MM.1S (cell line): ENCODE measurements around the gene GPR157.

Source experiments
- DNase-seq: peaks from one replicate; pipeline ENCODE4 v3.0.0-alpha.2; 2015
- H2AFZ ChIP-seq: fragments of 300-600 bp; sonication (generic); 2 replicates; pipeline ENCODE4 v1.6.0; 2016; ENCODE audit warnings: antibody characterized with exemption, low read length
- H3F3A ChIP-seq: fragments of 300-600 bp; sonication (generic); 2 replicates; pipeline ENCODE4 v1.6.1; 2016; ENCODE audit warnings: mild to moderate bottlenecking, antibody characterized with exemption, low read length, moderate library complexity, mixed read lengths; ENCODE audit not compliant: insufficient read depth
- H3K27ac ChIP-seq: fragments of 300-600 bp; sonication (generic); 2 replicates; pipeline ENCODE4 v1.5.1; 2016; ENCODE audit warnings: mild to moderate bottlenecking, low read length
- H3K27me3 ChIP-seq: fragments of 300-600 bp; sonication (generic); replicated peaks from 2 replicates; pipeline ENCODE4 v1.6.0; 2016; ENCODE audit warnings: low read length; ENCODE audit not compliant: insufficient read depth
- H3K36me3 ChIP-seq: fragments of 300-600 bp; sonication (generic); replicated peaks from 2 replicates; pipeline ENCODE4 v1.6.1; 2016; ENCODE audit warnings: mild to moderate bottlenecking, low read length, mixed read lengths; ENCODE audit not compliant: insufficient read depth
- H3K4me1 ChIP-seq: fragments of 300-600 bp; sonication (generic); 2 replicates; pipeline ENCODE4 v1.6.1; 2016; ENCODE audit warnings: low read length, mixed read lengths
- H3K4me2 ChIP-seq: fragments of 300-600 bp; sonication (generic); 2 replicates; pipeline ENCODE4 v1.6.0; 2016; ENCODE audit warnings: low read depth, low read length
- H3K4me3 ChIP-seq: fragments of 300-600 bp; sonication (generic); 2 replicates; pipeline ENCODE4 v1.5.1; 2016; ENCODE audit warnings: low read length, mixed read lengths
- H3K79me2 ChIP-seq: fragments of 300-600 bp; sonication (generic); 2 replicates; pipeline ENCODE4 v1.6.1; 2016; ENCODE audit warnings: mixed run types, low read length, mixed read lengths
- H3K9ac ChIP-seq: fragments of 300-600 bp; sonication (generic); 2 replicates; pipeline ENCODE4 v1.6.1; 2016; ENCODE audit warnings: low read length, mixed read lengths
- H3K9me2 ChIP-seq: fragments of 300-600 bp; sonication (generic); replicated peaks from 2 replicates; pipeline ENCODE4 v1.6.1; 2016; ENCODE audit warnings: mild to moderate bottlenecking, low read length, mixed read lengths; ENCODE audit not compliant: insufficient read depth
- H3K9me3 ChIP-seq: fragments of 300-600 bp; sonication (generic); replicated peaks from 2 replicates; pipeline ENCODE4 v1.6.1; 2016; ENCODE audit warnings: mild to moderate bottlenecking, low read length, mixed read lengths; ENCODE audit not compliant: insufficient read depth
- H4K20me1 ChIP-seq: fragments of 300-600 bp; sonication (generic); 2 replicates; pipeline ENCODE4 v1.6.1; 2016; ENCODE audit warnings: mild to moderate bottlenecking, low read length, moderate library complexity, mixed read lengths; ENCODE audit not compliant: insufficient read depth
- EZH2 ChIP-seq: fragments of 300-600 bp; sonication (generic); optimal IDR thresholded peaks from 2 replicates; pipeline ENCODE3; 2017; ENCODE audit warnings: low read depth, mild to moderate bottlenecking, antibody characterized with exemption, low read length, mixed read lengths
- EZH2phosphoT487 ChIP-seq: fragments of 300-600 bp; sonication (generic); IDR thresholded peaks from 2 replicates; pipeline ENCODE4 v1.6.1; 2018; ENCODE audit warnings: antibody characterized with exemption, low read length
- TF ChIP-seq, protein P1 (sequence below): fragments of 300-600 bp; sonication (generic); IDR thresholded peaks from 2 replicates; pipeline ENCODE4 v1.5.1; 2016; ENCODE audit warnings: antibody characterized with exemption, low read length, mixed read lengths

Gene GPR157

DNA sequence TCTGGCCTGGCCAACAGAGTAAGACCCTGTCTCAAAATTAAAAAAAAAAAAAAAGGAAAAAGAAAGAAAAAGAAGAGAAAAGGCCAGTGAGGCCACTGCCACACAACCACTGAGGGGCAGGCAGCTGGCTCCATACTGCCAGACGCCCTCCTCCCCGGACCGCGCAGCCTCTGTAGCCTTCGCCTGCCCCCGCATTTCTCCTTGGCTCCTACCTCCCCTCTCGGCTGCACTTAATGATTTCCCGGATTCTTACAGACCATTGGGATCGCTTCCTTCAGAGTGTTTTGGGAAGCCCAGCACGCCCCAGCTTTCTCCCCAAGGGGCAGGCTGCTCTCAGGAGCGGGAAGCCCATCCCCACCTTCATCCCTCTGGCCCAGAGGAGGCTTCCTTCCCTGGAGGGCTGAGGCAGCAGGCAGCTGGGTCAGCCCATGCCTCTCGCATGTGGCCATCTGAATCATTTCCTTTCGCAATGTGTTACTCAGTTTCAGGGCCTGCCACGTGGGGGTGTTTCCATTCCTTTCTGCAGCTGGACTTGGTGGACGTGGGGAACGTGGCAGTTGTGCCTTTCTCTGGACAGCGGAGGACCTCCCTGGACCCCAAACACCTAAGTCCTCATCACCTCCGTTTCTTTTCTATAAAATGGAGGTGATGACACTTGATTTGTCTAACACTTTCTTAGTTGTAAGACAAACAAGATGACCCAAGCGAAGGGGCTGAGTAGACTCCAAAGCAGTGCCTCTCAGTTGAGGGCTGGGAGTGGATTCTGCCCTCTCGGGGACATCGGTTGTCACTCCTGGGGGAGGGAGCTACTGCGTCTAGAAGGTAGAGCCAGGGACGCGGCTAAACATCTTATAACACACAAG, 61.7 kb downstream of the GPR157 start:
- H2AFZ ChIP-seq = no peak overlapping the region
- no peak overlapping the region for H3K4me2 ChIP-seq
- H4K20me1 ChIP-seq = no peaks in the 10 kb centered on the region
- no peak overlapping the region for H3K9ac ChIP-seq
- H3K4me1 ChIP-seq = peaks cover 13% of the 10 kb centered on the region
- no peak overlapping the region for H3K4me3 ChIP-seq
- no peaks in the 10 kb centered on the region for H3K79me2 ChIP-seq
- peaks cover 10% of the 10 kb centered on the region; the same call in 1 of the 2 replicates for H3K27me3 ChIP-seq
- no peaks in the 10 kb centered on the region for H3K9me2 ChIP-seq
- H3F3A ChIP-seq = no peaks in the 10 kb centered on the region
- TF ChIP-seq, protein P1, sequence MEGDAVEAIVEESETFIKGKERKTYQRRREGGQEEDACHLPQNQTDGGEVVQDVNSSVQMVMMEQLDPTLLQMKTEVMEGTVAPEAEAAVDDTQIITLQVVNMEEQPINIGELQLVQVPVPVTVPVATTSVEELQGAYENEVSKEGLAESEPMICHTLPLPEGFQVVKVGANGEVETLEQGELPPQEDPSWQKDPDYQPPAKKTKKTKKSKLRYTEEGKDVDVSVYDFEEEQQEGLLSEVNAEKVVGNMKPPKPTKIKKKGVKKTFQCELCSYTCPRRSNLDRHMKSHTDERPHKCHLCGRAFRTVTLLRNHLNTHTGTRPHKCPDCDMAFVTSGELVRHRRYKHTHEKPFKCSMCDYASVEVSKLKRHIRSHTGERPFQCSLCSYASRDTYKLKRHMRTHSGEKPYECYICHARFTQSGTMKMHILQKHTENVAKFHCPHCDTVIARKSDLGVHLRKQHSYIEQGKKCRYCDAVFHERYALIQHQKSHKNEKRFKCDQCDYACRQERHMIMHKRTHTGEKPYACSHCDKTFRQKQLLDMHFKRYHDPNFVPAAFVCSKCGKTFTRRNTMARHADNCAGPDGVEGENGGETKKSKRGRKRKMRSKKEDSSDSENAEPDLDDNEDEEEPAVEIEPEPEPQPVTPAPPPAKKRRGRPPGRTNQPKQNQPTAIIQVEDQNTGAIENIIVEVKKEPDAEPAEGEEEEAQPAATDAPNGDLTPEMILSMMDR = no peak
- no peak for TF ChIP-seq EZH2
- TF ChIP-seq EZH2phosphoT487 = no peak
- DNase-seq = no peak
- no peaks in the 10 kb centered on the region for H3K36me3 ChIP-seq
- no peaks in the 10 kb centered on the region for H3K9me3 ChIP-seq
- no peak overlapping the region for H3K27ac ChIP-seq

DNA sequence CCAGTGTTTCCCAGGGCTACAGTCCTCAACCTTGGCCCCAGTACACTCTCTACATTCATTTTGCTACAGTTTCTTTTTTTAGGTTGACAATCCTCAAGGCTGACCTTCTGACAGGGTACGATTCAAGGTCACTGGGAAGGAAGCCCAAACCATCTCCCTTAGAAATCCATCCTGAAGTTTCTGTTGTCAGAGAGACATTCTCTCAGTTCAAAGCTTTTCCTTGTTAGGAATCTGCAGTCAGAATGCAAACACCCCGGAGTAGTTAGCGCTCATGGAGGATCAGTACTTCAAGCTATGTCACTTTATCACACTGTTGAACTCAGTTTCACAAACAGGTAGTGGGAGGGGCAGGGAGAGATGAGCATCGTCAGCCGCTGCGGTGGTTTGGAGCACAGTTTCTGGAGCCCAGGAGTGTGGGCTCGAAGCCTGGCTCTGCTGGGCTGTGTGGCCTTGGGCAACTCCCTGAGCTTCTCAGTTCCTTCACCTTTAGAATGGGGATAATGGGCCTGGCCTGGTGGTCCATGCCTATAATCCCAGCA, 63.6 kb downstream of the GPR157 start:
- Histone ChIP-seq H3F3A (no peaks in the 10 kb centered on the region), H3K4me1 (peaks cover 13% of the 10 kb centered on the region), H3K36me3 (no peaks in the 10 kb centered on the region), H3K9me3 (no peaks in the 10 kb centered on the region), H4K20me1 (no peaks in the 10 kb centered on the region), H2AFZ (no peak overlapping the region), H3K4me3 (no peak overlapping the region), H3K27me3 (peaks cover 5% of the 10 kb centered on the region; the same call in 1 of the 2 replicates), H3K9ac (no peak overlapping the region), H3K4me2 (no peak overlapping the region), H3K27ac (no peak overlapping the region), H3K9me2 (no peaks in the 10 kb centered on the region), H3K79me2 (no peaks in the 10 kb centered on the region)
- no peak for DNase-seq
- TF ChIP-seq EZH2 (no peak), EZH2phosphoT487 (no peak)
- TF ChIP-seq, protein P1 = no peak

DNA sequence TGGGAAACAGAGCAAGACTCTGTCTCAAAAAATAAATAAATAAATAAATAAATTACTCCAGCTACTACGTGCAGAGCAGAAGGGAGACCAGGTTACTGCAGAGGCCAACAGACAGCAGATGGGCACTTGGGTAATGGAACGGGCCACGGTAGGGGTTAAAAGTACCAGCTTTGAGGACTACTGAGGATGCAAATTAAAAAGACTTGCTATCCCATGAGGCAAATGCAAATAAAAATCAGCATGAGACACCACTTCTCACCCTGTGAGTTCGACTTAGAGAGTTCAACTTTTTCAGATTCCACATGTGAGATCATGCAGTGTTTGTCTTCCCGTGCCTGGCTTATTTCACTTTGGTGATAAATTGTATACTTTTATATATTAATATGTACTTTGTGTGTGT, 66.1 kb downstream of the GPR157 start:
- H3K79me2 ChIP-seq = no peaks in the 10 kb centered on the region
- H3K27me3 ChIP-seq = peaks cover 5% of the 10 kb centered on the region; the same call in 1 of the 2 replicates
- no peaks in the 10 kb centered on the region for H4K20me1 ChIP-seq
- no peak overlapping the region for H3K27ac ChIP-seq
- no peaks in the 10 kb centered on the region for H3K4me1 ChIP-seq
- no peak for TF ChIP-seq EZH2phosphoT487
- TF ChIP-seq, protein P1 = no peak
- no peak for TF ChIP-seq EZH2
- no peaks in the 10 kb centered on the region for H3K9me2 ChIP-seq
- no peak overlapping the region for H3K9ac ChIP-seq
- H3F3A ChIP-seq = no peaks in the 10 kb centered on the region
- H3K4me2 ChIP-seq = no peak overlapping the region
- H3K36me3 ChIP-seq = no peaks in the 10 kb centered on the region
- H3K4me3 ChIP-seq = no peak overlapping the region
- no peak overlapping the region for H2AFZ ChIP-seq
- no peak for DNase-seq
- H3K9me3 ChIP-seq = no peaks in the 10 kb centered on the region
